Measurements from ENCODE around the gene DDX25.
A peak's percentile ranks its signal among the peaks of the same experiment; 100 is the strongest.

Gene DDX25

GRCh38 chr11:125921042-125921441 lies 16.7 kb downstream of the DDX25 start:
- Histone ChIP-seq H3K4me1 (no peaks in the 10 kb centered on the region), H3K9me3 (ENCODE audit: control insufficient read depth, low read length) (no peaks in the 10 kb centered on the region), H3K4me2 (ENCODE audit: low read length) (no peak overlapping the region), H3K4me3 (ENCODE audit: low read depth, low read length) (no peak overlapping the region), H3K27me3 (ENCODE audit: control insufficient read depth, insufficient read depth, low read length) (no peaks in the 10 kb centered on the region), H3K27ac (no peak overlapping the region), H2AFZ (no peak overlapping the region), H3K36me3 (ENCODE audit: control insufficient read depth, insufficient read depth, low read length) (no peaks in the 10 kb centered on the region), H3K9ac (no peak overlapping the region), H3K79me2 (no peaks in the 10 kb centered on the region)
- no peak for TF ChIP-seq CTCF (IDR thresholded peaks at IDR 0.05)

GRCh38 chr11:125922156-125922555 lies 17.8 kb downstream of the DDX25 start:
- Histone ChIP-seq H3K79me2 (no peaks in the 10 kb centered on the region), H3K4me1 (no peaks in the 10 kb centered on the region), H3K4me3 (ENCODE audit: low read depth, low read length) (no peak overlapping the region), H3K9ac (no peak overlapping the region), H2AFZ (no peak overlapping the region), H3K4me2 (ENCODE audit: low read length) (no peak overlapping the region), H3K27ac (no peak overlapping the region), H3K9me3 (ENCODE audit: control insufficient read depth, low read length) (no peaks in the 10 kb centered on the region), H3K27me3 (ENCODE audit: control insufficient read depth, insufficient read depth, low read length) (no peaks in the 10 kb centered on the region), H3K36me3 (ENCODE audit: control insufficient read depth, insufficient read depth, low read length) (no peaks in the 10 kb centered on the region)
- no peak for TF ChIP-seq CTCF (IDR thresholded peaks at IDR 0.05)

- H3K4me2 ChIP-seq (ENCODE audit: low read length), result no peak overlapping the region
- H3K4me1 ChIP-seq, result no peaks in the 10 kb centered on the region
- H3K79me2 ChIP-seq, result no peaks in the 10 kb centered on the region
- no peak overlapping the region for H2AFZ ChIP-seq
- no peak overlapping the region for H3K4me3 ChIP-seq (ENCODE audit: low read depth, low read length)
- H3K27ac ChIP-seq, result no peak overlapping the region
- no peak overlapping the region for H3K9ac ChIP-seq
- no peaks in the 10 kb centered on the region for H3K9me3 ChIP-seq (ENCODE audit: control insufficient read depth, low read length)
- H3K36me3 ChIP-seq (ENCODE audit: control insufficient read depth, insufficient read depth, low read length), result no peaks in the 10 kb centered on the region
- peak; percentile 54 for TF ChIP-seq CTCF (IDR thresholded peaks at IDR 0.05)
- no peaks in the 10 kb centered on the region for H3K27me3 ChIP-seq (ENCODE audit: control insufficient read depth, insufficient read depth, low read length)
These were observed 18.8 kb downstream of the DDX25 start for GRCh38 chr11:125923012-125923579.

GRCh38 chr11:125923633-125924032 lies 19.3 kb downstream of the DDX25 start:
- H3K9me3 ChIP-seq (ENCODE audit: control insufficient read depth, low read length), result no peaks in the 10 kb centered on the region
- H3K4me2 ChIP-seq (ENCODE audit: low read length), result no peak overlapping the region
- no peak overlapping the region for H3K27ac ChIP-seq
- H3K27me3 ChIP-seq (ENCODE audit: control insufficient read depth, insufficient read depth, low read length), result no peaks in the 10 kb centered on the region
- no peak for TF ChIP-seq CTCF (IDR thresholded peaks at IDR 0.05)
- no peak overlapping the region for H2AFZ ChIP-seq
- no peaks in the 10 kb centered on the region for H3K4me1 ChIP-seq
- no peaks in the 10 kb centered on the region for H3K79me2 ChIP-seq
- no peak overlapping the region for H3K4me3 ChIP-seq (ENCODE audit: low read depth, low read length)
- no peak overlapping the region for H3K9ac ChIP-seq
- no peaks in the 10 kb centered on the region for H3K36me3 ChIP-seq (ENCODE audit: control insufficient read depth, insufficient read depth, low read length)

DNA sequence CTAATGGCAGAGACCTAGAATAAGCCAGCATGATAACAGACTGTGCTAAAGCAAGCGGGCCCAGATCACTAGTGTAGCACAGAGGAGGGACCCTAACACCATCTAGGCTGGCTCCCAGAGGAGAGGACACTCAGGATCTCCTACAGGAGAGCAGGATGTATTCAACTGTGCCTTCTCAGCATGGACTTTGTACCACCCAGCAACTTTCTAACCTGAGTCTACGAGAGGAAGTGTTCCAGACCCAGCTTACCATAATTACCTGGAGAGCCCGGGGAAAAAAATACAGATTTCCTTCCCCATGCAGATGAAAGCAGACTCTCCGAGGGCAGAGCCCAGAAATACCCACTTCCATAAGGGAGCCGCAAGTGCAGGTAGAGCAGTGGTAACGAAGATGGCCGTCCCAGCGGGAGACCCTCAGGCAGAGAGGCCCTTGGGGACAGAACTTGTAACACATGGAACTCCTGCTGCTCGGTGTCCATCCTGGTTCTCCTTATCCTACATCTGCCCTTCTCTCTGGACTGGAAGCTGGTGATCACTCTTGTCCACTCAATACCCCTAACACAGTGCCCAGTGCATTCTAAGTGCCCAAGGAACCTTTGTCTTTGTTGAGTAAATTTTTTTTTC lies 20.2 kb downstream of the DDX25 start:
- Histone ChIP-seq H3K9ac (no peak overlapping the region), H3K27ac (no peak overlapping the region)
- no peak for TF ChIP-seq CTCF (IDR thresholded peaks at IDR 0.05)

More for the DNA sequence above, 20.2 kb downstream of the DDX25 start:
- Histone ChIP-seq H3K27me3 (ENCODE audit: control insufficient read depth, insufficient read depth, low read length) (no peaks in the 10 kb centered on the region), H3K36me3 (ENCODE audit: control insufficient read depth, insufficient read depth, low read length) (no peaks in the 10 kb centered on the region), H3K9me3 (ENCODE audit: control insufficient read depth, low read length) (no peaks in the 10 kb centered on the region), H3K4me1 (no peaks in the 10 kb centered on the region), H2AFZ (no peak overlapping the region), H3K4me2 (ENCODE audit: low read length) (no peak overlapping the region), H3K4me3 (ENCODE audit: low read depth, low read length) (no peak overlapping the region), H3K79me2 (no peaks in the 10 kb centered on the region)

All from parathyroid adenoma (tissue), 2 donors.